Measurements from ENCODE around the gene SLC41A3.
"Not testable (repeated sequence)": the region's sequence is repeated elsewhere in the genome, so short reads cannot be mapped to it uniquely, and the experiment has no call there.

The SLC41A3 gene

GRCh38 chr3:125963834-125964233 lies 120.1 kb downstream of the SLC41A3 start:
- POLR2A ChIA-PET; H3K4me3 ChIP-seq (ENCODE audit: control insufficient read depth in 1 of 7, extremely low read depth in 1 of 7, insufficient read depth in 4 of 7, low read depth in 2 of 7, low read length in 6 of 7); H3K36me3 ChIP-seq (ENCODE audit: control insufficient read depth in 4 of 4, insufficient read depth in 4 of 4, low read length in 3 of 4); H3K4me1 ChIP-seq (ENCODE audit: control extremely low read depth in 1 of 4, control insufficient read depth in 4 of 4, insufficient read depth in 4 of 4, low read length in 3 of 4); H3K27ac ChIP-seq (ENCODE audit: insufficient read depth in 1 of 2, low read depth in 1 of 2, low read length in 2 of 2, poor library complexity in 1 of 2, severe bottlenecking in 2 of 2); DNase-seq; CTCF ChIA-PET; H3K9me3 ChIP-seq (ENCODE audit: control extremely low read depth in 1 of 5, control insufficient read depth in 4 of 5, insufficient read depth in 2 of 5, low read depth in 1 of 5, low read length in 4 of 5): not testable (repeated sequence)
- H3K27me3 ChIP-seq (replicated peaks in 2 of 5; ENCODE audit: control insufficient read depth in 4 of 5, insufficient read depth in 5 of 5, low read length in 4 of 5): peaks cover 0 to 22% (median 13%) of the 10 kb centered on the region in 5 experiments
- WGBS (ENCODE audit: insufficient coverage): no CpG with 5 or more reads among the region's 1 CpG

DNA sequence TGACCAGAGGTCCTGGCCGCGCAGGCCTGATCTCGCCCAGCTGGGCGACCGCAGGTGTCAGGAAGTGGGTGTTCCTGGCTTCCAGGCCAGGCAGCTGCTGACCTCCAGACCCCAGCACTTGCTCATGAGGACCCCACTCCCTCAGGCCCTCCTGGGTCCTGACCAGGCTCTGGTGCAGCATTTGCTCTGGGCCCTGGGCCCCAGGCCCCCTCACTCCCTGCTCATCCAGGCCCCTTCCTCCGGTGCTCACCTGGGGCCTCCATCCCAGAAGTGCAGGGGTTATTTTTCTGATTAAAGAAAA lies 122.7 kb downstream of the SLC41A3 start:
- CTCF ChIA-PET: no interaction called here
- peaks cover 2 to 39% (median 5%) of the 10 kb centered on the region in 5 experiments for H3K27me3 ChIP-seq (replicated peaks in 2 of 5; ENCODE audit: control insufficient read depth in 4 of 5, insufficient read depth in 5 of 5, low read length in 4 of 5)
- no peak for DNase-seq
- H3K36me3 ChIP-seq (ENCODE audit: control insufficient read depth in 4 of 4, insufficient read depth in 4 of 4, low read length in 3 of 4): no peaks in the 10 kb centered on the region
- WGBS (ENCODE audit: insufficient coverage): 89% methylated on average over 5 of the region's 6 CpGs
- H3K9me3 ChIP-seq (ENCODE audit: control extremely low read depth in 1 of 5, control insufficient read depth in 4 of 5, insufficient read depth in 2 of 5, low read depth in 1 of 5, low read length in 4 of 5): peaks cover 0 to 17% (median 3%) of the 10 kb centered on the region in 5 experiments
- H3K27ac ChIP-seq (ENCODE audit: insufficient read depth in 1 of 2, low read depth in 1 of 2, low read length in 2 of 2, poor library complexity in 1 of 2, severe bottlenecking in 2 of 2): no peak overlapping the region
- no peaks in the 10 kb centered on the region for H3K4me1 ChIP-seq (ENCODE audit: control extremely low read depth in 1 of 4, control insufficient read depth in 4 of 4, insufficient read depth in 4 of 4, low read length in 3 of 4)
- no peak overlapping the region for H3K4me3 ChIP-seq (ENCODE audit: control insufficient read depth in 1 of 7, extremely low read depth in 1 of 7, insufficient read depth in 4 of 7, low read depth in 2 of 7, low read length in 6 of 7)
- POLR2A ChIA-PET: no interaction called here

GRCh38 chr3:125960456-125961288 lies 123.3 kb downstream of the SLC41A3 start:
- ChIA-PET POLR2A (no interaction called here), CTCF (no interaction called here)
- H3K36me3 ChIP-seq (ENCODE audit: control insufficient read depth in 4 of 4, insufficient read depth in 4 of 4, low read length in 3 of 4): no peaks in the 10 kb centered on the region
- H3K27me3 ChIP-seq (replicated peaks in 2 of 5; ENCODE audit: control insufficient read depth in 4 of 5, insufficient read depth in 5 of 5, low read length in 4 of 5): peaks cover 2 to 45% (median 5%) of the 10 kb centered on the region in 5 experiments
- H3K9me3 ChIP-seq (ENCODE audit: control extremely low read depth in 1 of 5, control insufficient read depth in 4 of 5, insufficient read depth in 2 of 5, low read depth in 1 of 5, low read length in 4 of 5): peaks cover 0 to 17% (median 3%) of the 10 kb centered on the region in 5 experiments
- H3K4me1 ChIP-seq (ENCODE audit: control extremely low read depth in 1 of 4, control insufficient read depth in 4 of 4, insufficient read depth in 4 of 4, low read length in 3 of 4): no peaks in the 10 kb centered on the region
- H3K27ac ChIP-seq (ENCODE audit: insufficient read depth in 1 of 2, low read depth in 1 of 2, low read length in 2 of 2, poor library complexity in 1 of 2, severe bottlenecking in 2 of 2): no peak overlapping the region
- H3K4me3 ChIP-seq (ENCODE audit: control insufficient read depth in 1 of 7, extremely low read depth in 1 of 7, insufficient read depth in 4 of 7, low read depth in 2 of 7, low read length in 6 of 7): no peak overlapping the region
- WGBS (ENCODE audit: insufficient coverage): 90% methylated on average over 10 of the region's 11 CpGs
- no peak for DNase-seq

GRCh38 chr3:125960066-125960424 lies 123.9 kb downstream of the SLC41A3 start:
- 97% methylated on average over 14 of the region's 14 CpGs for WGBS (ENCODE audit: insufficient coverage)
- POLR2A ChIA-PET: no interaction called here
- CTCF ChIA-PET: no interaction called here

DNA sequence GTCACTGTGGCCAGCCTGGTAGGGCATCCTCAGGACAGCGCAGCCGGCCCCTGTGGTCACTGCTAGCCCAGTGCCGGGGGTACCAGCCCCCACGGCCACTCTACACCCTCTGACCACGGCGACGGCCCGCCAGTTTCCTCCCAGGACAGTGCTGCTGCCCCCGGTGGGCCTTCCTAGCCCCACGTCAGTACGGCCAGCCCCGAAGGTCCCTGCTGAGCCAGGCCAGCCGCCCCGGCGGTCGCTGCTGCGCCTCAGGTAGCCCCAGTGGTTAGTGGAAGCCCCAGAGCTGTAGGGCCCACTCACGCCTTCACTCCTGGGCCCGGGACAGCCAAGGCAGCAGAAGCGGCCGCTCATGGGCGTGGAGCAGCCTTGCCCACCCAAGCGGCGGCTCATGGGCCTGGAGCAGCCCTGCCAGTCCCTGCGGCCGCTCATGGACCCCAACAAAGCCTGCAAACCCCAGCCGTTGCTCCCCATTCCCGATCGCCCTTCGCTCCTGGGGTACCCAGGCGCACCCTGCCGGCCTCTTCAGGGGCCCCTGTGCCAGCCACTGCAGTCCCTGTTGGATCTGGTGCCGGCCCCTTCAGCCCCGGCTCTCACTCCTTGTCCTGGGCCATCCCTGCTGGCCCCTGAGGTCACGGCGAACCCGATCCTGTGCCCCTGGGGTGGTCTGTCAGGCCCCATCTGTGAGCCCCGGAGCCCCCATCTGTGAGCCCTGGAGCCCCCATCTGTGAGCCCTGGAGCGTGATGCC lies 124.4 kb downstream of the SLC41A3 start:
- peaks cover 0 to 17% (median 3%) of the 10 kb centered on the region in 5 experiments for H3K9me3 ChIP-seq (ENCODE audit: control extremely low read depth in 1 of 5, control insufficient read depth in 4 of 5, insufficient read depth in 2 of 5, low read depth in 1 of 5, low read length in 4 of 5)
- POLR2A ChIA-PET: no interaction called here
- whole genome bisulfite sequencing (ENCODE audit: insufficient coverage): 97% methylated on average over 37 of the region's 39 CpGs
- no peak overlapping the region for H3K27ac ChIP-seq (ENCODE audit: insufficient read depth in 1 of 2, low read depth in 1 of 2, low read length in 2 of 2, poor library complexity in 1 of 2, severe bottlenecking in 2 of 2)
- no peaks in the 10 kb centered on the region for H3K4me1 ChIP-seq (ENCODE audit: control extremely low read depth in 1 of 4, control insufficient read depth in 4 of 4, insufficient read depth in 4 of 4, low read length in 3 of 4)
- CTCF ChIA-PET: no interaction called here
- no peak for DNase-seq
- H3K4me3 ChIP-seq (ENCODE audit: control insufficient read depth in 1 of 7, extremely low read depth in 1 of 7, insufficient read depth in 4 of 7, low read depth in 2 of 7, low read length in 6 of 7): no peak overlapping the region
- H3K36me3 ChIP-seq (ENCODE audit: control insufficient read depth in 4 of 4, insufficient read depth in 4 of 4, low read length in 3 of 4): no peaks in the 10 kb centered on the region
- H3K27me3 ChIP-seq (replicated peaks in 2 of 5; ENCODE audit: control insufficient read depth in 4 of 5, insufficient read depth in 5 of 5, low read length in 4 of 5): peaks cover 5 to 51% (median 11%) of the 10 kb centered on the region in 5 experiments

More at GRCh38 chr3:125960066-125960424, 123.9 kb downstream of the SLC41A3 start:
- H3K4me3 ChIP-seq (ENCODE audit: control insufficient read depth in 1 of 7, extremely low read depth in 1 of 7, insufficient read depth in 4 of 7, low read depth in 2 of 7, low read length in 6 of 7): no peak overlapping the region
- no peaks in the 10 kb centered on the region for H3K36me3 ChIP-seq (ENCODE audit: control insufficient read depth in 4 of 4, insufficient read depth in 4 of 4, low read length in 3 of 4)
- H3K9me3 ChIP-seq (ENCODE audit: control extremely low read depth in 1 of 5, control insufficient read depth in 4 of 5, insufficient read depth in 2 of 5, low read depth in 1 of 5, low read length in 4 of 5): peaks cover 0 to 17% (median 3%) of the 10 kb centered on the region in 5 experiments
- H3K27ac ChIP-seq (ENCODE audit: insufficient read depth in 1 of 2, low read depth in 1 of 2, low read length in 2 of 2, poor library complexity in 1 of 2, severe bottlenecking in 2 of 2): no peak overlapping the region
- H3K27me3 ChIP-seq (replicated peaks in 2 of 5; ENCODE audit: control insufficient read depth in 4 of 5, insufficient read depth in 5 of 5, low read length in 4 of 5): peaks cover 4 to 51% (median 11%) of the 10 kb centered on the region in 5 experiments
- no peak for DNase-seq
- no peaks in the 10 kb centered on the region for H3K4me1 ChIP-seq (ENCODE audit: control extremely low read depth in 1 of 4, control insufficient read depth in 4 of 4, insufficient read depth in 4 of 4, low read length in 3 of 4)

GRCh38 chr3:125958511-125959316 lies 125.2 kb downstream of the SLC41A3 start:
- Histone ChIP-seq H3K4me1 (ENCODE audit: control extremely low read depth in 1 of 4, control insufficient read depth in 4 of 4, insufficient read depth in 4 of 4, low read length in 3 of 4) (no peaks in the 10 kb centered on the region), H3K36me3 (ENCODE audit: control insufficient read depth in 4 of 4, insufficient read depth in 4 of 4, low read length in 3 of 4) (no peaks in the 10 kb centered on the region), H3K27me3 (replicated peaks in 2 of 5; ENCODE audit: control insufficient read depth in 4 of 5, insufficient read depth in 5 of 5, low read length in 4 of 5) (peaks cover 5 to 48% (median 11%) of the 10 kb centered on the region in 5 experiments), H3K9me3 (ENCODE audit: control extremely low read depth in 1 of 5, control insufficient read depth in 4 of 5, insufficient read depth in 2 of 5, low read depth in 1 of 5, low read length in 4 of 5) (peaks cover 0 to 17% (median 3%) of the 10 kb centered on the region in 5 experiments), H3K4me3 (ENCODE audit: control insufficient read depth in 1 of 7, extremely low read depth in 1 of 7, insufficient read depth in 4 of 7, low read depth in 2 of 7, low read length in 6 of 7) (no peak overlapping the region), H3K27ac (ENCODE audit: insufficient read depth in 1 of 2, low read depth in 1 of 2, low read length in 2 of 2, poor library complexity in 1 of 2, severe bottlenecking in 2 of 2) (no peak overlapping the region)
- POLR2A ChIA-PET: no interaction called here
- WGBS (ENCODE audit: insufficient coverage): 89% methylated on average over 37 of the region's 46 CpGs
- DNase-seq: peak in 1 of 3 donors; percentile 8
- CTCF ChIA-PET: no interaction called here

All from common myeloid progenitor, CD34-positive (primary cell).